MM.1S (cell line): ENCODE data around the gene SMIM1.

Source experiments
- DNase-seq: peaks from one replicate; pipeline ENCODE4 v3.0.0-alpha.2; 2015
- H2AFZ ChIP-seq: fragments of 300-600 bp; sonication (generic); 2 replicates; pipeline ENCODE4 v1.6.0; 2016; ENCODE audit warnings: antibody characterized with exemption, low read length
- H3F3A ChIP-seq: fragments of 300-600 bp; sonication (generic); 2 replicates; pipeline ENCODE4 v1.6.1; 2016; ENCODE audit warnings: mild to moderate bottlenecking, antibody characterized with exemption, low read length, moderate library complexity, mixed read lengths; ENCODE audit not compliant: insufficient read depth
- H3K27ac ChIP-seq: fragments of 300-600 bp; sonication (generic); 2 replicates; pipeline ENCODE4 v1.5.1; 2016; ENCODE audit warnings: mild to moderate bottlenecking, low read length
- H3K27me3 ChIP-seq: fragments of 300-600 bp; sonication (generic); replicated peaks from 2 replicates; pipeline ENCODE4 v1.6.0; 2016; ENCODE audit warnings: low read length; ENCODE audit not compliant: insufficient read depth
- H3K36me3 ChIP-seq: fragments of 300-600 bp; sonication (generic); replicated peaks from 2 replicates; pipeline ENCODE4 v1.6.1; 2016; ENCODE audit warnings: mild to moderate bottlenecking, low read length, mixed read lengths; ENCODE audit not compliant: insufficient read depth
- H3K4me1 ChIP-seq: fragments of 300-600 bp; sonication (generic); 2 replicates; pipeline ENCODE4 v1.6.1; 2016; ENCODE audit warnings: low read length, mixed read lengths
- H3K4me2 ChIP-seq: fragments of 300-600 bp; sonication (generic); 2 replicates; pipeline ENCODE4 v1.6.0; 2016; ENCODE audit warnings: low read depth, low read length
- H3K4me3 ChIP-seq: fragments of 300-600 bp; sonication (generic); 2 replicates; pipeline ENCODE4 v1.5.1; 2016; ENCODE audit warnings: low read length, mixed read lengths
- H3K79me2 ChIP-seq: fragments of 300-600 bp; sonication (generic); 2 replicates; pipeline ENCODE4 v1.6.1; 2016; ENCODE audit warnings: mixed run types, low read length, mixed read lengths
- H3K9ac ChIP-seq: fragments of 300-600 bp; sonication (generic); 2 replicates; pipeline ENCODE4 v1.6.1; 2016; ENCODE audit warnings: low read length, mixed read lengths
- H3K9me2 ChIP-seq: fragments of 300-600 bp; sonication (generic); replicated peaks from 2 replicates; pipeline ENCODE4 v1.6.1; 2016; ENCODE audit warnings: mild to moderate bottlenecking, low read length, mixed read lengths; ENCODE audit not compliant: insufficient read depth
- H3K9me3 ChIP-seq: fragments of 300-600 bp; sonication (generic); replicated peaks from 2 replicates; pipeline ENCODE4 v1.6.1; 2016; ENCODE audit warnings: mild to moderate bottlenecking, low read length, mixed read lengths; ENCODE audit not compliant: insufficient read depth
- H4K20me1 ChIP-seq: fragments of 300-600 bp; sonication (generic); 2 replicates; pipeline ENCODE4 v1.6.1; 2016; ENCODE audit warnings: mild to moderate bottlenecking, low read length, moderate library complexity, mixed read lengths; ENCODE audit not compliant: insufficient read depth
- EZH2 ChIP-seq: fragments of 300-600 bp; sonication (generic); optimal IDR thresholded peaks from 2 replicates; pipeline ENCODE3; 2017; ENCODE audit warnings: low read depth, mild to moderate bottlenecking, antibody characterized with exemption, low read length, mixed read lengths
- EZH2phosphoT487 ChIP-seq: fragments of 300-600 bp; sonication (generic); IDR thresholded peaks from 2 replicates; pipeline ENCODE4 v1.6.1; 2018; ENCODE audit warnings: antibody characterized with exemption, low read length
- TF ChIP-seq, protein P1 (sequence below): fragments of 300-600 bp; sonication (generic); IDR thresholded peaks from 2 replicates; pipeline ENCODE4 v1.5.1; 2016; ENCODE audit warnings: antibody characterized with exemption, low read length, mixed read lengths

Gene SMIM1

DNA sequence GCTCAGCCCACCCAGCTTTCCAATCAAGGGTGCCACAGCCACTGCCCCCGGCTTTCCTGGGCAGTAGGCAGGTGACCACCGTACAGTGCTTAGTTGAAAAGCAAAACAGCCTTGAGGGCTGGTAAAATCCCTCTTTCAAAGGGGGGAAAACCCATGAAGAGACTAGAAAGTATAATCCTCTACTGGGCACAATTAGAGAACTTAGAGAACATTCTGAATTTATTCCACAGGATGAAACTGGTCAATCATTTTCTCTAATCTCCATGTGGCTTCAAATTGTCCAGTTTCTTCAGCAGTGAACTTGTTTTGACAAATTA, 39.0 kb downstream of the SMIM1 start:
- H3K4me1 ChIP-seq: no peaks in the 10 kb centered on the region
- no peaks in the 10 kb centered on the region for H3K9me3 ChIP-seq
- H3K4me2 ChIP-seq: no peak overlapping the region
- no peak overlapping the region for H3K9ac ChIP-seq
- no peaks in the 10 kb centered on the region for H3K36me3 ChIP-seq
- H3K9me2 ChIP-seq: no peaks in the 10 kb centered on the region
- no peak overlapping the region for H3K4me3 ChIP-seq
- no peaks in the 10 kb centered on the region for H3K79me2 ChIP-seq
- no peaks in the 10 kb centered on the region for H4K20me1 ChIP-seq
- H3K27me3 ChIP-seq: peaks cover 5% of the 10 kb centered on the region; the same call in 1 of the 2 replicates
- no peak for DNase-seq
- H3F3A ChIP-seq: no peaks in the 10 kb centered on the region
- H3K27ac ChIP-seq: no peak overlapping the region
- TF ChIP-seq EZH2phosphoT487 (no peak), EZH2 (no peak)
- TF ChIP-seq, protein P1, sequence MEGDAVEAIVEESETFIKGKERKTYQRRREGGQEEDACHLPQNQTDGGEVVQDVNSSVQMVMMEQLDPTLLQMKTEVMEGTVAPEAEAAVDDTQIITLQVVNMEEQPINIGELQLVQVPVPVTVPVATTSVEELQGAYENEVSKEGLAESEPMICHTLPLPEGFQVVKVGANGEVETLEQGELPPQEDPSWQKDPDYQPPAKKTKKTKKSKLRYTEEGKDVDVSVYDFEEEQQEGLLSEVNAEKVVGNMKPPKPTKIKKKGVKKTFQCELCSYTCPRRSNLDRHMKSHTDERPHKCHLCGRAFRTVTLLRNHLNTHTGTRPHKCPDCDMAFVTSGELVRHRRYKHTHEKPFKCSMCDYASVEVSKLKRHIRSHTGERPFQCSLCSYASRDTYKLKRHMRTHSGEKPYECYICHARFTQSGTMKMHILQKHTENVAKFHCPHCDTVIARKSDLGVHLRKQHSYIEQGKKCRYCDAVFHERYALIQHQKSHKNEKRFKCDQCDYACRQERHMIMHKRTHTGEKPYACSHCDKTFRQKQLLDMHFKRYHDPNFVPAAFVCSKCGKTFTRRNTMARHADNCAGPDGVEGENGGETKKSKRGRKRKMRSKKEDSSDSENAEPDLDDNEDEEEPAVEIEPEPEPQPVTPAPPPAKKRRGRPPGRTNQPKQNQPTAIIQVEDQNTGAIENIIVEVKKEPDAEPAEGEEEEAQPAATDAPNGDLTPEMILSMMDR: no peak
- H2AFZ ChIP-seq: no peak overlapping the region

DNA sequence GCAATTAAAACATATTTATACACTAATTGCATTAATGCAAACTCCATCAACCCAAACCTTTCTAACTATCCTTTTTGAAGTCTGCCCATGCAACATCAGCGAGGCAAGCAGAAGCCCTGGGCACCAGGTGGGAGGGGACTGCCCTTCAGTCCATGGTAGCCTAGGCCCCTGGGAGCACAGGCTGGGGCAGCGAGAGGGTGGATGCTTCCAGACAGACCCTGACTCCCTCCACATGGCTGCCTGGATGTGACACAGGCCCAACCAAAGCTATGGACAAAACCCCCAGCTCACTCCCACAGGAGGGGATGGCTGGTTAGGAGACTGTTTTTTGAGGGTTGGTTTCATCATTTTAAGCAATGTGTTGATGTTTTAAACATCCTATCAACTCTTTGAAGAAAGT, 41.5 kb downstream of the SMIM1 start:
- H3K9ac ChIP-seq: no peak overlapping the region
- H3F3A ChIP-seq: no peaks in the 10 kb centered on the region
- DNase-seq: no peak
- H3K9me3 ChIP-seq: no peaks in the 10 kb centered on the region
- H3K4me2 ChIP-seq: no peak overlapping the region
- no peaks in the 10 kb centered on the region for H4K20me1 ChIP-seq
- H3K9me2 ChIP-seq: no peaks in the 10 kb centered on the region
- H3K36me3 ChIP-seq: no peaks in the 10 kb centered on the region
- no peaks in the 10 kb centered on the region for H3K27me3 ChIP-seq
- no peak overlapping the region for H2AFZ ChIP-seq
- no peak overlapping the region for H3K4me3 ChIP-seq
- TF ChIP-seq, protein P1: no peak
- no peak for TF ChIP-seq EZH2phosphoT487
- TF ChIP-seq EZH2: no peak
- H3K27ac ChIP-seq: no peak overlapping the region
- H3K4me1 ChIP-seq: no peaks in the 10 kb centered on the region
- no peaks in the 10 kb centered on the region for H3K79me2 ChIP-seq

DNA sequence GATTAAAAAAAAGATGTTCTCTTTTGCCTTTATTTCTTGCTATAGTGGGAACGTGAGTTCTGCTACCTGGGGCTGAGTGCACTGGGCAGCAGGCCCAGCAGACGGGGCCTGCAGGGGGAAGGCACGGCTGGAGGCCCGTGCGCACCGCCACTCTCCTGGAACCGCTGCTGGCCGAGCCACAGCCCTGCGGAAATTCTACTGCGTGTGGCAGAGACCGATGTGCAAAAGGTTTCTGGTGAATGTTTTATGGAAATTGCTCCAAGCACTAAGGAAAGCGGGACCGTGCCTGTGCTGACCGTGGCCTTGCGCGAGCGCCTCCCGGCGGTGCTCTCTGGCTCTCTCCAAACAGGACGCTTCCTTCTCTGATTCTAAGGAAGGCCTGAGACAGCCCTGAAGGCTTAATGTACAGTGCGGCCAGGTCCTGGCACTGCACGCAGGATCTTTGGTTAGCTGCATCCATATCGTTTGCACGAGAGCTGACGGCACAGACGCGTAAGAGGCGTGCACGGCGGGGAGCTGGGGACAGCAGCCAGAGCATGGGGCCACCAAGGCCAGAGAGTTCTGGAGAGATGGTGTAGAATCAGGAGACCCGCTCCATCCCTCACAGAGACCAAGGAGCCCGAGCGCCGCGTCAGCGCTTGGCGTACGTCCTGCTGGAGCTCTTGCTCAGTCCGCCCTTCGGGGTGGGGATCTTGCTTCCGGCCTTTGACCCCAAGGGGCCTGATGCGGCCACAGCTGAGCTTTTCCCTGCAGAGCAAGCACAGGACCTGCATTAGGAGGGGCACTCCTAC, 42.4 kb downstream of the SMIM1 start:
- H4K20me1 ChIP-seq: no peaks in the 10 kb centered on the region
- no peak overlapping the region for H3K4me2 ChIP-seq
- H3F3A ChIP-seq: no peaks in the 10 kb centered on the region
- H3K27me3 ChIP-seq: no peaks in the 10 kb centered on the region
- no peaks in the 10 kb centered on the region for H3K9me2 ChIP-seq
- no peaks in the 10 kb centered on the region for H3K36me3 ChIP-seq
- H3K4me3 ChIP-seq: no peak overlapping the region
- no peak overlapping the region for H3K27ac ChIP-seq
- H3K9me3 ChIP-seq: no peaks in the 10 kb centered on the region
- no peak overlapping the region for H3K9ac ChIP-seq
- DNase-seq: no peak
- no peaks in the 10 kb centered on the region for H3K4me1 ChIP-seq
- TF ChIP-seq EZH2phosphoT487 (no peak), EZH2 (no peak)
- TF ChIP-seq, protein P1: no peak
- H3K79me2 ChIP-seq: no peaks in the 10 kb centered on the region
- H2AFZ ChIP-seq: no peak overlapping the region
